Amniotic epithelial cell (primary cell): Measurements from ENCODE around the gene HNRNPA1L2.
"Not testable (repeated sequence)": the region's sequence is repeated elsewhere in the genome, so short reads cannot be mapped to it uniquely, and the experiment has no call there.

Source experiments
- DNase-seq: peaks from one replicate; pipeline ENCODE4 v3.0.0-alpha.2; 2010; ENCODE audit warnings: low read depth

HNRNPA1L2 gene

GRCh38 chr13:52642131-52642530 lies at the start of gene HNRNPA1L2:
Gene HNRNPA1L2, plus strand, starts transcription at chr13:52642431. Its CDS starts 62 bp downstream, at chr13:52642493.
- no peak for DNase-seq

GRCh38 chr13:52593175-52593574 lies 49.1 kb upstream of the HNRNPA1L2 start:
- not testable (repeated sequence) for DNase-seq

DNA sequence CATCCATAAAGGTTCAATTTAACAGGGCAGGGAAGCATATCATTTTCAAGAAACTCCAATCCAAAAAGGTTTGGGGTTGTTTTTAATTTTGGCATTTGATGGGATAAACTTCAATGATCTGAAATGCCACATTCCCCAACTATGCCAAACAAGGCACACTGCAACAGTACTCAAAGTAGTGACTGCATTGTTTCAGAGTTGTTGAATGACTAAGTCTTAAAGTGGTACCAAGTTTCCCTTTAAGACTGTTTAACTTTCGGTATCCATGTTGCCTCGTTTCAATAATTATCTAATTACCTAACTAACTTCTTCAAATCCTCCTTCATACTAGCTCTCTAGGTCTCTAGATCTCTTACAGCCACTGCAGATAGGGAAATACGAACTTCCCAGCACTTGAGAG lies 48.4 kb upstream of the HNRNPA1L2 start:
- DNase-seq: not testable (repeated sequence)

DNA sequence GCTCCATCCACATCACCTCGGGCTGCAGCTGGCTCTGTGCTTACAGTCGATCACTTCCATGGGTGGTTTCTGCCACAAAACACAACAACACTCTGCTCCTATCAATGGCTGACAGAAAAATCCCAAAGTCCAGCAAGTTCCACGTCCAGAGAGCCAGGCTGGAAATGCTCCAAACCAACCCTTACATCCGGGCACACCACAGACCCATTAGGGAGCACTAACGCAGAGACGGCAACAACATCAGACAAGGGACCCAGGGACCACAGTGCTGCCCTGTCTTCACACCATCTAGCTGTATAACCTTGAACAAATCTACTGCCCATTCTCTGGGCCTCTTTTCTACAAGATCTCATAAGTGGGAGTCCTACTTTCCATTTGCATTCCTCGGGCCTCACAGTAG lies 47.9 kb upstream of the HNRNPA1L2 start:
- not testable (repeated sequence) for DNase-seq

DNA sequence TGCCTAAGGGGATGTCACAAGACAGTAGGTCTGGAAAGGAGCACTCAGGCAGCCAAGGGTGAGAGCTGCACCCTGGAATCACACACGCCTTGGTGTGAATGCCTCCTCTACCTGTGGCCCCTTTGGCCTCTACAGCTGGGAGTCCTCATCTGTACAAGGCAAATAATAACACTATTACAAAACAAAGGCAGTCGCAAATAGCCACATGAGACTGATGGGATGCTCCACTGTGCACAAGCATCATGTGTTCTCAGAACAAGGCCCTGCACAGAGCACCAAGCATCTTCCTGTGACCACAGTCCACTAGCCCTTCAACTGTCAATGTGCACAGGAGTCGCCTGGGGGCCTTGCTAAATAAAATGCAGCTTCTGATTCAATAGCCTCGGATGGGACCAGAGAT lies 44.6 kb upstream of the HNRNPA1L2 start:
- DNase-seq: no peak

DNA sequence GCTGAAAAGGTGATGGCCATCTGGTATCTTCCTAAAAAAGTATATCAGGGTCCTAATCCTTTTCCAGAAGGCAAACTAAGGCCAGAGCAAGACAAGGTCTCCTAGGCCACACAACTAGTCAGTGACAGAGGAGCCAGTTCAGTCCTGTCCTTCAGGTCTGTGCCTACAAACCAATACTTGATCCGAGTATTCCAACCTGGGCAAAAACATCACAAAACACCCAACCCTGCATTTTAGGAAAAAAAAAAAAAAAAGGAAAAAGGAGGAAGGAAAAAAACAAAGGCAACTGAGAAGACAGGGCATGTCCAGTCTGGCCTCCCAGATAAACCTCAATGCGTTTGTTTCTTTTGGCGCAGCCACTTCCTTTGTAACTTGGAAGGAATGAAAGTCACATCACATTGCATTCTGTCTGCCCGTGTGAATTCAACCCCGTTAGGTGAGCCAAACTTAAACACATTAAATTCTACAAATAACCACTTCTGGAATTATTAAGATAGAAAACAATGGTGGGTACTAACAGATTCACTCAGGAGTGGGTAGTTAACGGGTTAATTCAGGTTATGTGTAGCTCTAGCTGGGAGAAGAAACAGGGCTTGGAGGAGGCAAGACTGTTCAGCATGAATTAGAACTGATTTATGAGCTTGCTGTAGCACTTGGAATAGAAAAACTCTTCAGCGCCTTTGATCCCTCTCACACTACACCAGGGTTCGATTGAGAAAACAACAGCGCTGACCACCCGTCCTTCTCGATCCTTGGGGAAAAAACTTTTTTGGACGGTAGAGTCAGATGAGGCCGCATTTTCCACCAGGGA lies 43.0 kb upstream of the HNRNPA1L2 start:
- DNase-seq: peak; percentile 58

- peak; percentile 31 for DNase-seq
Observed at GRCh38 chr13:52599848-52600603, 42.2 kb upstream of the HNRNPA1L2 start.

DNA sequence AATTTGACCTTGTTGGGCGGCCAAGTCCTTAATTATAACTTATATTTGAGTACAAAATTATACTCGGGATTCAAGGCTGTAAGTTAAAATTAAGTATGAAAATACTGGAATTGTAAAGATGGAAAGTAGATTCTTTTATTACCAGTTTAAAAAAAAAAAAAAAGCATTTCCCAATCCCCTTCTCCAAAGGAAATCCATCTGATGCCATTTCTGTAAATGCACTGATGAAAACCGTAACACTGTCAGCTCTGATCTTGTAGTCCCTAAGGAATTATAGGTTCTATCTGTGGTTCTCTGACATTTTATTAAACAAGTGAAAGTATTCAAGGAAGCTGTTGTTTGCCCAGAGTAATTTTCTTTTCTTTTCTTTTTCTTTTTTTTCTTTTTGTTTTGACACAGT lies 41.6 kb upstream of the HNRNPA1L2 start:
- DNase-seq: no peak

DNA sequence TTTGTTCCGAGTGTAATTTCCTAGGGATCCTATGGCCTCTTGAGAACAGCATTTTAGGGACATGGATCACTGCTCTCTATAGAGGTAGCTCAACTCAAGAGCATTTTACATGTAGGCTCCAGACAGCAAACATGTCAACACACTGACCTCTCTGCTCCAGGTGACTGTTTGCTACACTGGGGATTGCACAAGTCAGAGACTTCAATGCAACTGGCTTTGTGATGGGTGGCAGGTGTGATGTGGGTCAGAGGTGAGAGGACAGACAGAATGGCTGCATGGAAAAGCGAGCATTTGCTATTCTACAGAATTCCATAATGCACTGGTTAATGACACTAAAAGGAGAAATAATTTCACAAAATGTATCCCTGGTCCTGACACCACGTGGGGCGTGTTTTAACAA lies 38.9 kb upstream of the HNRNPA1L2 start:
- DNase-seq: not testable (repeated sequence)

- peak; percentile 59 for DNase-seq
Observed at GRCh38 chr13:52606126-52606525, 36.1 kb upstream of the HNRNPA1L2 start.

DNA sequence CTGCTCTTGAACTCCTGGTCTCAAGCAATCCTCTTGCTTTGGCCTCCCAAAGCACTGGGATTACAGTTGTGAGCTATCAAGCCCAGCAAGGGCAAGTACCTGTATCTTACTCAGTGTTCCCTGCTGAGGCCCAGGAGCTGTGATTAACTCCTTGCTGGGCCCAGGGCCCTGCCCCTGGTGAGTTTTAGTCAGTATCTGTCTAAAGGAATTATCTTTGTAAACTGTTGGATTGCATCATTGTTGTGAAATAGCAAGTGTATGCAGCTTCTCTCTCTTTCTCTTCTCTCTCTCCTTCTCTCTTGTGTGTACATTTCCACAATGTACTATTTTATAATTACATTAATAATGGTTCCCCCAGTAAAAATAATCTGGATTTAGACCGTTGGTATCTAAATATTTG lies 35.4 kb upstream of the HNRNPA1L2 start:
- DNase-seq: peak; percentile 86

DNA sequence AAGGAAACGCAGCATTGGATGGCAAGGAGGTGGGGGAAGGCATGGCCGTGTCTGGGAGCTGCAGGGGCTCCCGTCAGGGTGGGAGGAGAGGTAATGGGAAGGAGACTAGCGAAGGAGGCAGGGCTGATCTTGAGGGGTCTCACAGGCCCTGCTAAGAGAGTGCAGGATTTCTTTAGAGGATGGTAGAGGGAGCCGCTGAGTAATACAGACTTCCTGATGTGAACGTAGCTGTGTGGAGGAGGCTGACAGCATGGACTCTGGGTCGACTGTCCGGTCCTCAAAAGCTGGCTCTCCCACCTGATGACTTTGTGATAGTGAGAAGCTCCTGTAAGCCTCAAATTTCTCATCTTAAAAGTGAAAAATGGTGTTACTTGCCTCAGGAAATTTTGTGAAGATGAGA lies 34.0 kb upstream of the HNRNPA1L2 start:
- DNase-seq: not testable (repeated sequence)

DNA sequence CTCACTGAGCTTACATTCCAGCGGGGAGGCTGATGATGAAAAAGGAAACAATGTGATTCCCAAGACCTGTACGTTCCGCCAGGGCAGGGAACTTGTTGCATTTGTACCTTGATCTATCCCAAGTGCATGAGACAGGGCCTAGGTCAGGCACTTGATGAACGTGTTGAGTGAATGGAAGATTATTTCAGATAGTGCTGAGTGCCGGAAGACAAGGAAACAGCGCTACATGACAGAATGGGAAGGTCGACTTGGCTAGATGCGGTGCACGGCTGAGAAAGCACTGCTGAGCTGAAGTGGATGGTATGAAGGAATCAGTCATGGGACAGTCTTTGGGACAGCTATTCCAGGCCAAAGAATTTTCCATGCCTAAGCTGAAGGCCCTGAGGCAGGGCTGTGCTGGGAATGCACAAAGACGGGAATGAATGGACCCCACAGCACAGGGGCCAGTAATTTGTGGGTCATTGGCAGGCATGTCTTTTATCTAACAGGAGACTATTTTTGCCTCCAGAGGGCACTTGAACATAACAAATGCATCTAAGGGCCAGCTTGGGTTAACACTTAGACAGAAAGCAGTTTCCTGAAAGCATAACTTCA lies 33.1 kb upstream of the HNRNPA1L2 start:
- DNase-seq: peak; percentile 60

GRCh38 chr13:52610158-52610557 lies 32.1 kb upstream of the HNRNPA1L2 start:
- DNase-seq: not testable (repeated sequence)

GRCh38 chr13:52615134-52615801 lies 27.0 kb upstream of the HNRNPA1L2 start:
- DNase-seq: no peak

DNA sequence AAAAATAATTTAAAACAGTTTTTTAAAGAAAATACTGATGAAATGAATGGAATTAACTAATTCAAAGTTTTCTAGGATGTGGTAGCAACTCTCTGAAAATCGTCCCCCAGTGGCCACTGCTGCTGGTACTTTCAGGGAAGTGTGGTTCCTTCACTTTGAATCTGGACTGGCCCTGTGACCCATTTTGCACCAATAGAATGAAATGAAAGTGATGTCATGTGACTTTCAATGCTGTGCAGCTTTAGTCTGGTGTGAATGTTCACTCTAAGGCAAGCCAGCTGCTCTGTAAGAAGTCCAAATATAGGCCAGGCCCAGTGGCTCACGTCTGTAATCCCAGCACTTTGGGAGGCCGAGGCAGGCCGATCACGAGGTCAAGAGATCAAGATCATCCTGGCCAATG lies 26.4 kb upstream of the HNRNPA1L2 start:
- no peak for DNase-seq

- peak; percentile 90 for DNase-seq
Observed at GRCh38 chr13:52617070-52618060, 24.9 kb upstream of the HNRNPA1L2 start.

DNA sequence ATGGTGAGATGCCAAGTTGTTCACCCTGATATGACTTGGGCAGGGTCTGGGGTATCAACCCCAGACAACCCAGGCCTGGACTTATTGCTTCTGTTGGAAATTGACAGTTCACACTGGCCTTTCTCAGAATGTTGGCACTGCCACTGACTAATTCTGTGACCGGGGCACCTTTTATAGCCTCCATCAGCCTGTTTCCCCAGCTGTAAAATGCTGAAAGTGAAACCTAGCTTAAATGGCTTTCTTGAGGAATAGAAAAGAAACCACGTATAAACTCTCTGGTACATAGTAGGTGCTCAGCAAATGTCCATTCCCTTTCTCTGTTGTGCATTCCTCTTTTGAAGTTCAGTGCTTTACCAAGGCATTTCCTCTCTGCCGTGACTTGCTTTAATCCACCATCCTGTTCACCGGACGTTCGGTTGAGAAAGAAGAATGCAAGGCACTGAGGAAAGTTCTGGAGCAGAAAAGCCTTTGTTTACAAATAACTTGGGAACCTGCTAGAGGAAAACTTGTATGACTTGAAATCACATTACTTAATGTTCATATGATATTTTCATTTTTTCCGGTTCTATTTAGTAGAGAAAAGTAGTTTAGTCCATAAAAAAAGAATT lies 11.0 kb upstream of the HNRNPA1L2 start:
- DNase-seq: peak; percentile 72

DNA sequence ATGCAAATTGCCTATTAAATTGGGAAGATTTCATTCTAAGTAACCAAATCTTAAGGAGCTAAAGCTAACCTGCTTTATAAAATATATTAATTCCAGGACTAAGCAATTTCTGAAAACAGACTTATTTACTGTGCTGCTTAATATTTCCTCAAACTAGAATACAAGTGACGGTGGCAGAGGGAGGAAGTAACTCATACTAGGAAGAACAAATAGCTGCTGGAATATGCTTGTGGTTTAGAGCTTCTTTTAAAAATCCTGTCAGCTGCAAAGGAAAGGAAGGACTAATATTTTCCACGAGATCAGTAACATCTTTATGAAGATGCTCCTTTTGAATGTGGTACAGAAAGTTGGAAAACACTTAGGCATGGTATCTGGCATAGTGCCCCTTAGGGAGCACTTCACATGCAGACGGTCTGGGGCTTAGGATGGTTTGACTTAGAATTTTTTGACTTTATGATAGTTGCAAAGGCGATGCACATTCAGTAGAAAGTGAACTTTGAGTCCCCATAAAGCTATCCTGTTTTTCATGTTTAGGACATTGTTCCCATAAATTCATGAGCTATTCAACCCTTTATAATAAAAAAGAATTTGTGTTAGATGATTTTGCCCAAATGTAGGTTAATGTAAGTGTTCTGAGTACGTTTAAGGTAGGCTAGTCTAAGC lies 3.4 kb upstream of the HNRNPA1L2 start:
- DNase-seq: no peak

DNA sequence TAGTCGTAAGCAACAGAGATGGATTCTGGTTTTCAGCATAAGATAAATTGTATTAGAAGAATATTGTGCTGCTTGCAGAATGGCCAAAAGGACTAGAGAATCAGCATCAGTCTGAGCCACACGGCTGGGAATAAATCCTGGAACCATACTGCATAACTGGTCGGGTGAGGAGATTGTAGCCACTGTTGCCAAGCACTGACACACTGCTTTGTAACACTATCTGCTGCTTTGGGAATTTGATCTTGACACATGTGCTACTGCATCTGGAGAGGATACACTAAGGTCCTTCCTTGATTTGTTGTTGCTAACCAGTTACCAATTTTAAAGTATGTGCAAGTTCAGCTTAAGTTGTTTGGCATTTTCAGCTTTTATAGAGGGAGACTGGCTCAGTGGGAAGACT lies 1.9 kb downstream of the HNRNPA1L2 start:
- no peak for DNase-seq
